ENCODE results near the gene NOVA2. TPM values are rescaled to one million over a fixed set of nuclear protein-coding genes. Genes with fewer than 3 reads are reported as not detected.
A peak's percentile ranks its signal among the peaks of the same experiment; 100 is the strongest.

NOVA2 gene
- total RNA-seq, 1 donor from 2014 or later: not detected

DNA sequence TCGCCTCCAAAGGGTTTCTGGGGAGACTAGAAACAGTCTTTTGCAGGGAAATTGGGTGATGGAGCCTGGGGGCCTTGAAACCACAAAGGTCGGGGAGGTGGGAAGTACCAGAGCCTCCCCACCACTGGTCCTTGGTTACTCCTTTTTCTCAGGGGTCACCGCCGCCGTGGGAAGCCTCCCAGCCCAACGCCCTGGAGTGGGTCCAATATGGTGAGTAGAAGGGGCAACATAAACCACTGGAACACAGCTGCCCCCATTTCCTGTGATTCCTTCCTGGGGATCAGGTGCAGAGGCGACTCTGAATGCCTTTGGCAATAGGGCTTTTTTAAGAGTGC is 43.4 kb upstream of the NOVA2 start:
- TF ChIP-seq, protein P1, sequence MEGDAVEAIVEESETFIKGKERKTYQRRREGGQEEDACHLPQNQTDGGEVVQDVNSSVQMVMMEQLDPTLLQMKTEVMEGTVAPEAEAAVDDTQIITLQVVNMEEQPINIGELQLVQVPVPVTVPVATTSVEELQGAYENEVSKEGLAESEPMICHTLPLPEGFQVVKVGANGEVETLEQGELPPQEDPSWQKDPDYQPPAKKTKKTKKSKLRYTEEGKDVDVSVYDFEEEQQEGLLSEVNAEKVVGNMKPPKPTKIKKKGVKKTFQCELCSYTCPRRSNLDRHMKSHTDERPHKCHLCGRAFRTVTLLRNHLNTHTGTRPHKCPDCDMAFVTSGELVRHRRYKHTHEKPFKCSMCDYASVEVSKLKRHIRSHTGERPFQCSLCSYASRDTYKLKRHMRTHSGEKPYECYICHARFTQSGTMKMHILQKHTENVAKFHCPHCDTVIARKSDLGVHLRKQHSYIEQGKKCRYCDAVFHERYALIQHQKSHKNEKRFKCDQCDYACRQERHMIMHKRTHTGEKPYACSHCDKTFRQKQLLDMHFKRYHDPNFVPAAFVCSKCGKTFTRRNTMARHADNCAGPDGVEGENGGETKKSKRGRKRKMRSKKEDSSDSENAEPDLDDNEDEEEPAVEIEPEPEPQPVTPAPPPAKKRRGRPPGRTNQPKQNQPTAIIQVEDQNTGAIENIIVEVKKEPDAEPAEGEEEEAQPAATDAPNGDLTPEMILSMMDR (IDR thresholded peaks at IDR 0.05): no peak
- ATAC-seq (ENCODE audit: low read depth) (no peak), DNase-seq (no peak)
- H3K36me3 Mint-ChIP-seq (ENCODE audit: low read depth): peaks cover 2% of the 10 kb centered on the region
- peaks cover 12% of the 10 kb centered on the region for H3K27me3 Mint-ChIP-seq
- POLR2A ChIA-PET: interaction anchor here (0.8 to 1.3 kb wide), 3 partner anchors 22 to 154 kb away, joined by 3 to 6 read pairs (median 4); partner anchors contain the start of genes CCDC61, MYPOP and SYMPK
- intact Hi-C loops (cut with micrococcal nuclease): loop anchor here (2.0 to 5.0 kb wide), 3 partner anchors 114 to 248 kb away; partner anchors contain the start of genes IRF2BP1, MYPOP and SIX5
- CTCF ChIA-PET: interaction anchor here (0.6 to 2.2 kb wide), 13 partner anchors 8 to 1882 kb away, joined by 3 to 9 read pairs (median 5); partner anchors contain the start of genes CCDC61, FOXA3, MYPOP and SIX5
- H3K9me3 Mint-ChIP-seq: no peaks in the 10 kb centered on the region
- peaks cover 19% of the 10 kb centered on the region for H3K4me1 Mint-ChIP-seq
- no peak overlapping the region for H3K27ac Mint-ChIP-seq
- peak overlapping the region; percentile 59 for H3K4me3 Mint-ChIP-seq

DNA sequence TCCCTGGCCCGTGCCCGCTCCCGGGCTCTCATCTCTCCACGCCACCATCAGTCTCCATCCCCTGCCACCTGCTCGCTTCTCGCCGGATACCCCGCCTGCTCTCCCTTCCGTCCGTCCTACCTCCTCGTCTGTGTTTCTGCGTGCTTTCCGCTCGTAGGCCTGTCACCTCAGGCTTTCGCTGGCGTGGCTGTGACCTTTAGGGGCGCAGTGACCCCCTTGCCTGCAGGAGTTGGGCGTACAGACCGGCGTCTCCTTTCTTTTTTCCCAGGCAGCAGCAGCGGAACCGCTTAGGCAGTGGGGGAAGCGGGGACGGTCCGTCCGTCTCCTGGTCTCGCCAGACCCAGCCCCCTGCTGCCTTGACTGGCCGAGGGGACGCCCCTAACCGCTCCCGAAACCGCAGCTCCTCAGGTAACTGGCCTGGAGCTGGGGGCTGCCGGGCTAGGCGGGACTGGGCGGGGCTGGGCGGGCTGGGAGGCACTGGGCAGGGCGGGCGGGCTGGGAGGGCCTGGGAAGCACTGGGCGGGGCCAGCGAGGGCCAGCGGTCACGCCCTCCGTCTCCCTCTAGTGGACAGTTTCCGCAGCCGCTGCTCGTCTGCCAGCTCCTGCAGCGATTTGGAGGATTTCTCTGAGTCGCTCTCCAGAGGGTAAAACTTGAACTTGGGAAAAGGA is 42.9 kb upstream of the NOVA2 start:
- Mint-ChIP-seq H3K27ac (peak overlapping the region; percentile 8), H3K9me3 (no peaks in the 10 kb centered on the region), H3K4me3 (peak overlapping the region; percentile 85), H3K36me3 (ENCODE audit: low read depth) (peaks cover 3% of the 10 kb centered on the region), H3K4me1 (peaks cover 19% of the 10 kb centered on the region), H3K27me3 (peaks cover 12% of the 10 kb centered on the region)
- ChIA-PET POLR2A (interaction anchor here (0.8 to 1.3 kb wide), 3 partner anchors 21 to 153 kb away, joined by 3 to 6 read pairs (median 4); partner anchors contain the start of genes CCDC61, MYPOP and SYMPK), CTCF (interaction anchor here (0.6 to 2.2 kb wide), 12 partner anchors 9 to 1883 kb away, joined by 3 to 9 read pairs (median 5); partner anchors contain the start of genes CCDC61, FOXA3, MYPOP and SIX5)
- ATAC-seq (ENCODE audit: low read depth) (peak; percentile 82), DNase-seq (peak; percentile 74)
- TF ChIP-seq, protein P1 (IDR thresholded peaks at IDR 0.05): no peak
- intact Hi-C loops (cut with micrococcal nuclease): loop anchor here (1.0 to 5.0 kb wide), 6 partner anchors 21 to 248 kb away; partner anchors contain the start of genes CCDC61, IRF2BP1, MYPOP and SIX5

DNA sequence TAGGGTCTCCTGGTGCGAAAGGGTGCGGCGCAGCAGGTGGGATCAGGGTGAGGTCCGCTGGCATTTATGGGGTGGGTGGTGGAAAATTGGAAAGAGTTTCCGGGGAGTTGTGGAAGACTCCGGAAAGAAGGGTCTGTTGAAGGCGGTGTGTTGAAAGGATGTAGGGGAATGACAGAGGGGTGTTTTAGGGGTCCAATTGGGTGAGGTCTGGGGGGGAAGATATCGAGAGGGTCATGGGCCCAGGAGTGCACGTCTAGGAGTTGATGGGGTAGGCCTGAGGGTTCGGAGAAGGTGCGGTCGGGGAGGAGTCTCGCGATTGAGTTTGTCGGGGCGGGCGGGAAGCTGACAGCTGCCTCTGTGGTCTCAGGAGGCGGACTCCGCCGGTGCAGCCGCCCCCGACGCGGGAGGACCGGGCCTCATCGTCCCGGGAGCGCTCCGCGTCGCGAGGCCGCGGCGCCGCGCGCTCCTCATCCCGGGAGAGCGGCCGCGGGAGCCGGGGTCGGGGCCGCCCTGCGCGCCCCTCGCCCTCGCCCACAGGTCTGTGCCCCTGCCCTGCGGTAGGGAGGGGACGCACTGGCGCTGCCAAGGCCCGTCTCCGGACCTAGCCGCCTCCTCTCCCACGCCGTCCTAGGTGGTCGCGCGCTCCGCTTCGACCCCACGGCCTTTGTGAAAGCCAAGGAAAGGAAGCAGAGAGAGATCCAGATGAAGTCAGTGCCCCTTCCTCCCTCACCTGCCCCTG is 42.2 kb upstream of the NOVA2 start:
- peak overlapping the region; percentile 8 for H3K27ac Mint-ChIP-seq
- H3K4me3 Mint-ChIP-seq: peak overlapping the region; percentile 85
- ATAC-seq (ENCODE audit: low read depth) (peak; percentile 21), DNase-seq (peak; percentile 40)
- H3K27me3 Mint-ChIP-seq: peaks cover 12% of the 10 kb centered on the region
- ChIA-PET POLR2A (interaction anchor here (1.2 to 1.3 kb wide), 2 partner anchors 20 to 113 kb away, joined by 4 to 6 read pairs; partner anchors contain the start of genes CCDC61 and MYPOP), CTCF (interaction anchor here (1.2 to 2.2 kb wide), 4 partner anchors 9 to 246 kb away, joined by 4 to 9 read pairs (median 6); partner anchors contain the start of genes FOXA3, SIX5 and SYMPK)
- intact Hi-C loops (cut with micrococcal nuclease): loop anchor here (1.0 to 5.0 kb wide), 6 partner anchors 21 to 247 kb away; partner anchors contain the start of genes CCDC61, IRF2BP1, MYPOP and SIX5
- TF ChIP-seq, protein P1 (IDR thresholded peaks at IDR 0.05): no peak
- no peaks in the 10 kb centered on the region for H3K9me3 Mint-ChIP-seq
- peaks cover 6% of the 10 kb centered on the region for H3K36me3 Mint-ChIP-seq (ENCODE audit: low read depth)
- peaks cover 19% of the 10 kb centered on the region for H3K4me1 Mint-ChIP-seq

DNA sequence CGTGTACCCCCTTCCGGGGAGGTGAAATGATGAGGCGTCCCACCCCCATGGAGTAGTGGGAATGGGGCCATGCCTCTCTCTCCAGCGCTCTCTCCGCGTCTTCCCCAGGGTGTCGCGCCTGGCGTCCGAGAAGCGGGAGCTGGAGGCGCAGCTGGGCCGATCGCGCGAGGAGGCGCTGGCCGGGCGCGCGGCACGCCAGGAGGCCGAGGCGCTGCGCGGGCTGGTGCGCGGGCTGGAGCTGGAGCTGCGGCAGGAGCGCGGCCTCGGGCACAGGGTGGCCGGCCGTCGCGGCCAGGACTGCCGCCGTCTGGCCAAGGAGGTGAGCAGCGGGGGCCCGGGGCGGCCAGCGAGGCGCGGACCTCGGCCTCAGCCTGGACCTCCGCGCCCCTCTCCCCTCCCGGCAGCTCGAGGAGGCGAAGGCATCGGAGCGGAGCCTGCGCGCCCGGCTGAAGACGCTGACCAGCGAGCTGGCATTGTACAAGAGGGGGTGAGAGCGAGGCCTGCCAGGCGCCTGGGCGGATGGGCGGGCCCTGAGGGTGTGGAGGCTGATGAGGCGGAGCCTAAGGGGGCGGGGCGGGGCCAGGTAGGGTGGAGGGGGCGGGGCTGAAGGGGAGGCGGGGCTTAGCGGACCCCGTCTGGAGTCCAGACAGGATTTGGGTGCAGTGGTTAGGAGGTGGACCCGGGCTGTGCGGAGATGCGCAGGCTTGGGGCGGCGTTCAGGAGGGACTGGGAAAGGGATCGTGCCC is 41.4 kb upstream of the NOVA2 start:
- Mint-ChIP-seq H3K27me3 (peaks cover 12% of the 10 kb centered on the region), H3K9me3 (no peaks in the 10 kb centered on the region), H3K27ac (no peak overlapping the region), H3K36me3 (ENCODE audit: low read depth) (peaks cover 11% of the 10 kb centered on the region), H3K4me1 (peaks cover 19% of the 10 kb centered on the region), H3K4me3 (peak overlapping the region; percentile 76)
- TF ChIP-seq, protein P1 (IDR thresholded peaks at IDR 0.05): no peak
- POLR2A ChIA-PET: no interaction called here
- intact Hi-C loops (cut with micrococcal nuclease): loop anchor here (5.0 kb wide), 2 partner anchors 128 to 252 kb away; partner anchors contain the start of gene IRF2BP1
- CTCF ChIA-PET: interaction anchor here (2.2 kb wide), 1 partner anchor 13 kb away, joined by 6 read pairs; no protein-coding TSS in a partner anchor
- DNase-seq (peak; percentile 55), ATAC-seq (ENCODE audit: low read depth) (peak; percentile 66)
